Activated effector memory CD4-positive, alpha-beta T cell treated with Interleukin-2 at 50 U/mL for 16 hours (primary cell): ENCODE data around the gene PLXNB1.
A peak's percentile ranks its signal among the peaks of the same experiment; 100 is the strongest.
"Not testable (repeated sequence)": the region's sequence is repeated elsewhere in the genome, so short reads cannot be mapped to it uniquely, and the experiment has no call there.

Experiments used
- DNase-seq: peaks from one replicate; pipeline ENCODE4 v3.0.0-alpha.2; 2020

Gene PLXNB1

GRCh38 chr3:48429960-48430707 is at the start of gene PLXNB1:
PLXNB1 (minus strand) TSS chr3:48430086; CDS start chr3:48424611, 5,475 bp downstream.
- DNase-seq, result no peak

- DNase-seq, result peak; percentile 65
Measured at GRCh38 chr3:48478626-48479555, 49.0 kb upstream of the PLXNB1 start.

GRCh38 chr3:48477959-48478520 is 48.2 kb upstream of the PLXNB1 start:
- DNase-seq, result no peak

- DNase-seq, result no peak
Measured at GRCh38 chr3:48476426-48477053, 46.7 kb upstream of the PLXNB1 start.

GRCh38 chr3:48475188-48475587 is 45.3 kb upstream of the PLXNB1 start:
- DNase-seq, result no peak

GRCh38 chr3:48474619-48475018 is 44.7 kb upstream of the PLXNB1 start:
- no peak for DNase-seq

GRCh38 chr3:48474031-48474430 is 44.1 kb upstream of the PLXNB1 start:
- not testable (repeated sequence) for DNase-seq

GRCh38 chr3:48473617-48473952 is 43.7 kb upstream of the PLXNB1 start:
- DNase-seq, result no peak

- DNase-seq, result peak; percentile 88
Measured at GRCh38 chr3:48472923-48473616, 43.2 kb upstream of the PLXNB1 start.

GRCh38 chr3:48472673-48472922 is 42.7 kb upstream of the PLXNB1 start:
- DNase-seq, result no peak

- no peak for DNase-seq
Measured at GRCh38 chr3:48470286-48470685, 40.4 kb upstream of the PLXNB1 start.

- DNase-seq, result no peak
Measured at GRCh38 chr3:48469046-48469915, 39.4 kb upstream of the PLXNB1 start.

GRCh38 chr3:48468329-48468731 is 38.4 kb upstream of the PLXNB1 start:
- no peak for DNase-seq

- no peak for DNase-seq
Measured at GRCh38 chr3:48467473-48468267, 37.8 kb upstream of the PLXNB1 start.

- DNase-seq, result no peak
Measured at GRCh38 chr3:48467110-48467454, 37.2 kb upstream of the PLXNB1 start.

GRCh38 chr3:48466386-48467109 is 36.7 kb upstream of the PLXNB1 start:
- DNase-seq, result no peak

GRCh38 chr3:48465531-48466378 is 35.9 kb upstream of the PLXNB1 start:
- DNase-seq, result peak; percentile 71

- no peak for DNase-seq
Measured at GRCh38 chr3:48465237-48465530, 35.3 kb upstream of the PLXNB1 start.

- DNase-seq, result no peak
Measured at GRCh38 chr3:48464713-48465221, 34.9 kb upstream of the PLXNB1 start.
